Fibroblast of lung (primary cell): ENCODE results near the gene RHOT1. TPM values are rescaled to one million over a fixed set of nuclear protein-coding genes. Genes with fewer than 3 reads are reported as not detected.
"Not testable (repeated sequence)": the region's sequence is repeated elsewhere in the genome, so short reads cannot be mapped to it uniquely, and the experiment has no call there.

Source experiments
- DNase-seq, 2 donors: peaks; one replicate each; pipeline versions ENCODE4 v3.0.0 to v3.0.0-alpha.2; 2010; ENCODE audit warnings: low read depth in 2 of 2
- H2AFZ ChIP-seq: 2 replicates; pipeline ENCODE4 v1.5.1; 2012; ENCODE audit warnings: low read length, control low read depth, inconsistent platforms
- H3K27ac ChIP-seq: 2 replicates; pipeline ENCODE4 v1.5.1; 2011; ENCODE audit warnings: low read length, control low read depth; ENCODE audit not compliant: insufficient read depth
- H3K27me3 ChIP-seq: 2 replicates; pipeline ENCODE4 v1.5.1; 2011; ENCODE audit warnings: mild to moderate bottlenecking, low read length; ENCODE audit not compliant: control insufficient read depth, insufficient read depth
- H3K36me3 ChIP-seq: 2 replicates; pipeline ENCODE4 v1.5.1; 2011; ENCODE audit warnings: low read length; ENCODE audit not compliant: control insufficient read depth, insufficient read depth
- H3K4me1 ChIP-seq: 2 replicates; pipeline ENCODE4 v1.5.1; 2011; ENCODE audit warnings: low read length; ENCODE audit not compliant: control insufficient read depth, insufficient read depth; ENCODE audit errors: extremely low read depth
- H3K4me2 ChIP-seq: 2 replicates; pipeline ENCODE4 v1.5.1; 2011; ENCODE audit warnings: low read length, control low read depth; ENCODE audit not compliant: insufficient read depth; ENCODE audit errors: extremely low read depth
- H3K4me3 ChIP-seq, 4 experiments: fragments of 200-600 bp in 1 of 4; sonication (generic) in 1 of 4; replicated peaks in 1 of 4; 2 replicates each; pipeline ENCODE4 v1.5.1; 2011 to 2016; ENCODE audit warnings: low read length in 4 of 4, low read depth in 3 of 4, mild to moderate bottlenecking in 3 of 4, control low read depth in 2 of 4, inconsistent platforms in 1 of 4, mixed read lengths in 1 of 4; ENCODE audit not compliant: insufficient read depth in 1 of 4; ENCODE audit errors: control extremely low read depth in 1 of 4
- H3K79me2 ChIP-seq: 2 replicates; pipeline ENCODE4 v1.5.1; 2012; ENCODE audit warnings: mild to moderate bottlenecking, low read length, inconsistent platforms; ENCODE audit not compliant: control insufficient read depth, insufficient read depth
- H3K9ac ChIP-seq: 2 replicates; pipeline ENCODE4 v1.5.1; 2011; ENCODE audit warnings: mild to moderate bottlenecking, low read length, control low read depth; ENCODE audit not compliant: insufficient read depth
- H3K9me3 ChIP-seq: 2 replicates; pipeline ENCODE4 v1.5.1; 2012; ENCODE audit warnings: low read depth, low read length; ENCODE audit not compliant: control insufficient read depth, insufficient read depth
- H4K20me1 ChIP-seq: 2 replicates; pipeline ENCODE4 v1.5.1; 2011; ENCODE audit warnings: low read length; ENCODE audit not compliant: control insufficient read depth, insufficient read depth; ENCODE audit errors: extremely low read depth
- EZH2 ChIP-seq: IDR thresholded peaks from 2 replicates; pipeline ENCODE4 v1.5.1; 2012; ENCODE audit warnings: low read length, control low read depth, mild to moderate bottlenecking; ENCODE audit errors: missing control alignments
- polyA plus RNA-seq, 2 donors: library from polyadenylated mRNA; depleted of rRNA in 1 of 2; stranded (reverse) in 1 of 2; unstranded in 1 of 2; fragments of >200 nt; gene quantifications; 2 replicates each; pipeline ENCODE4 v1.2.1, GENCODE V29; 2011 to 2012; ENCODE audit warnings: missing spikeins in 1 of 2
- total RNA-seq: library from RNA; depleted of rRNA; stranded (reverse); fragments of >200 nt; gene quantifications from 2 replicates; pipeline ENCODE4 v1.2.1, GENCODE V29; 2014
- TF ChIP-seq, protein P1 (sequence below), 2 donors: IDR thresholded peaks in 1 of 2; conservative IDR thresholded peaks in 1 of 2; 1 replicate in 1 of 2; 2 replicates in 1 of 2; pipeline ENCODE4 v1.5.1; 2011 to 2012; ENCODE audit warnings: low read length in 2 of 2, control low read depth in 1 of 2, inconsistent platforms in 1 of 2, low read depth in 1 of 2, mild to moderate bottlenecking in 1 of 2

RHOT1 gene
- total and polyA plus RNA-seq, 2 donors (not counting 1 experiment from before 2014, with no cell fraction given) = 45.6 to 58.8 TPM

DNA sequence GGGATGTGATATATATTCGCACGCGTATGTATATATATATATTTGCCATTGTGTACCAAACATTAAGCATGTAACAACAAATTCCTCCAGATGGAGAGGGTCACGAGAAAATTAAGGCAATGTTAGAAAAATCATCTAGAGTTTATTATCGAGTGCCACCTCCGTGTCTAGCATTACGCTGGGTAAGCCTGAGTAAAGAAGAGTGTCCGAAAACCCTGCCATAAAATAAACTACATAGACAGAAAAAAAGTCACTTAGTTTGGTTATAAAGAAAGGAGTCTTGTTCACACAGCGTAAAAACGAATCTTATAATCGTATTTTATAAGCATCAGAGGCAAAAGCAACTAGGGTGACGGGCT lies 644 bp upstream of the RHOT1 start:
- Histone ChIP-seq H3K9me3 (no peaks in the 10 kb centered on the region), H3K4me3 (peak overlapping the region; percentile 37 to 97 (median 70)), H3K36me3 (no peaks in the 10 kb centered on the region), H3K79me2 (peaks cover 34% of the 10 kb centered on the region), H3K27me3 (no peaks in the 10 kb centered on the region), H3K4me2 (peak overlapping the region; percentile 46), H3K9ac (peak overlapping the region; percentile 69), H3K4me1 (no peaks in the 10 kb centered on the region), H2AFZ (peak overlapping the region; percentile 88), H3K27ac (peak overlapping the region; percentile 81), H4K20me1 (no peaks in the 10 kb centered on the region)
- no peak for DNase-seq
- TF ChIP-seq EZH2 = no peak
- TF ChIP-seq, protein P1, sequence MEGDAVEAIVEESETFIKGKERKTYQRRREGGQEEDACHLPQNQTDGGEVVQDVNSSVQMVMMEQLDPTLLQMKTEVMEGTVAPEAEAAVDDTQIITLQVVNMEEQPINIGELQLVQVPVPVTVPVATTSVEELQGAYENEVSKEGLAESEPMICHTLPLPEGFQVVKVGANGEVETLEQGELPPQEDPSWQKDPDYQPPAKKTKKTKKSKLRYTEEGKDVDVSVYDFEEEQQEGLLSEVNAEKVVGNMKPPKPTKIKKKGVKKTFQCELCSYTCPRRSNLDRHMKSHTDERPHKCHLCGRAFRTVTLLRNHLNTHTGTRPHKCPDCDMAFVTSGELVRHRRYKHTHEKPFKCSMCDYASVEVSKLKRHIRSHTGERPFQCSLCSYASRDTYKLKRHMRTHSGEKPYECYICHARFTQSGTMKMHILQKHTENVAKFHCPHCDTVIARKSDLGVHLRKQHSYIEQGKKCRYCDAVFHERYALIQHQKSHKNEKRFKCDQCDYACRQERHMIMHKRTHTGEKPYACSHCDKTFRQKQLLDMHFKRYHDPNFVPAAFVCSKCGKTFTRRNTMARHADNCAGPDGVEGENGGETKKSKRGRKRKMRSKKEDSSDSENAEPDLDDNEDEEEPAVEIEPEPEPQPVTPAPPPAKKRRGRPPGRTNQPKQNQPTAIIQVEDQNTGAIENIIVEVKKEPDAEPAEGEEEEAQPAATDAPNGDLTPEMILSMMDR (conservative IDR thresholded peaks at IDR 0.05 in 1 of 2, IDR thresholded peaks at IDR 0.05 in 1 of 2; ENCODE audit: low read depth in 1 of 2, low read length in 2 of 2) = no peak

DNA sequence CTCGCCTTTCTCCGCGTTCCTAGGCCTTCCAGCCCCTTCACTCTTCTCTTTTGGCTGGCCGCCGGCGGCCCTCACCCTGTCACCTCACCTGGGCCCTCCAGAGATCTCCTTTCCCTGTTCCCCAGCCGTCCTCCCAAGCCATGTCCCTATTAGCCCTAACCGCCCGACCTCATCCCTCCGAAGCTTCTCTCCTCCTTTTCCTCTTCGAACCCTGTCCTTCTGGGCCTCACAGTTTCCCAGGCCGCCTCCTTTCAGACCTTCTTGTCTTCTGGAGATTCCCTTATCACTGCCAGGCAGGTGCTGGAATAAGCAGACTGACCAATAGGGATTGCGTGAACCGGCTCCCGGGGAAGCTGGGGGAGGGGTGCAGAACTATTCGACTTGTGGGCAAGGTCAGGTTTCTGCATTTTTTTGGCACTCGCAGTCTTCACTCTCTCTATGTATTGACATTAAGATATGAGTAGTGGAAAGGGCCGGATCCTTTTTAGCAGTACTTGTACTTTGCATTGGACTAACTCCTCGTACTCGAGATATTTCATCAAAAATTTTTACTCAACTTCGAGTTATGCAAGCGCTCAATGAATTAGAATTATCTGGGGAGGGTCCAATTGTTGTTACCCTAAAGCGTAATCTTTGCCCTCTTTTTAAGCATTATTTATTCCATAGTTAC lies 690 bp downstream of the RHOT1 start:
- Histone ChIP-seq H3K27me3 (no peaks in the 10 kb centered on the region), H2AFZ (peak overlapping the region; percentile 4), H3K27ac (peak overlapping the region; percentile 70), H4K20me1 (no peaks in the 10 kb centered on the region), H3K9me3 (no peaks in the 10 kb centered on the region), H3K36me3 (no peaks in the 10 kb centered on the region), H3K4me2 (peak overlapping the region; percentile 88), H3K9ac (peak overlapping the region; percentile 65), H3K79me2 (peaks cover 38% of the 10 kb centered on the region), H3K4me1 (no peaks in the 10 kb centered on the region), H3K4me3 (peak overlapping the region; percentile 80 to 97 (median 84))
- peak; percentile 75 to 79 for DNase-seq
- no peak for TF ChIP-seq EZH2
- TF ChIP-seq, protein P1 (conservative IDR thresholded peaks at IDR 0.05 in 1 of 2, IDR thresholded peaks at IDR 0.05 in 1 of 2; ENCODE audit: low read depth in 1 of 2, low read length in 2 of 2) = no peak

DNA sequence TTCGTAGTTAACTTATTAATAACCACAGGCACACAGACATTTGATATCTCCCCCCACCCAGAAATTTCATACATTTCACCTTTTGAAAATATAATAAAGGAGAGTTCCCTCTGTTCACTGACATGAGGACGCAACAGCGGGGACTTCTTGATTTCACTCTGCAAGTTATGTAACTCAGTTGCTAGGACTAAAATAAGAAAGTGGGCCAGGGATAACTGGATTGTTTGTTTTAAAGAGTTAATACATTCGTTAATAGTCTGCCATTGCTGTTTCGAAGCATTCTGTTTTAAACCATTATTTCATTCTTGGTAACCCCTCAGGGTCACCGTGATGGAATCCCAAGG lies 1.2 kb downstream of the RHOT1 start:
- Histone ChIP-seq H3K27ac (no peak overlapping the region), H3K9me3 (no peaks in the 10 kb centered on the region), H2AFZ (no peak overlapping the region), H3K4me1 (no peaks in the 10 kb centered on the region), H3K27me3 (no peaks in the 10 kb centered on the region), H3K36me3 (no peaks in the 10 kb centered on the region), H4K20me1 (no peaks in the 10 kb centered on the region), H3K4me2 (peak overlapping the region; percentile 88), H3K4me3 (peak overlapping the region; percentile 80 to 97 (median 84)), H3K79me2 (peaks cover 40% of the 10 kb centered on the region), H3K9ac (no peak overlapping the region)
- no peak for DNase-seq
- no peak for TF ChIP-seq EZH2
- TF ChIP-seq, protein P1 (conservative IDR thresholded peaks at IDR 0.05 in 1 of 2, IDR thresholded peaks at IDR 0.05 in 1 of 2; ENCODE audit: low read depth in 1 of 2, low read length in 2 of 2) = no peak

DNA sequence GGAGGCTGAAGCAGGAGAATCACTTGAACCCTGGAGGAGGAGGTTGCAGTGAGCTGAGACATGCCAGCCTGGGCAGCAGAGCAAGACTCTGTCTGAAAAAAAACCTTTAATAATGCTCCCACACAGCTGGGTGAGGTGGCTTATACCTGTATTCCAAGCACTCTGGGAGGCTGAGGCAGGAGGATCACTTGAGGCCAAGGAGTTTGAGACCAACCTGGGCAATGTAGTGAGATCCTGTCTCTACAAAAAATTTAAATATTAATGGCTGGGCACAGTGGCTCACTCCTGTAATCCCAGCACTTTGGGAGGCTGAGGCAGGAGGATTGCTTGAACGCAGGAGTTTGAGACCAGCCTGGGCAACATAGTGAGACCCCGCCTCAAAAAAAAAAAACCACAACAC lies 2.1 kb downstream of the RHOT1 start:
- H3K27ac ChIP-seq, H4K20me1 ChIP-seq, H3K9me3 ChIP-seq, H3K4me2 ChIP-seq, H3K36me3 ChIP-seq, H2AFZ ChIP-seq, H3K27me3 ChIP-seq, H3K4me3 ChIP-seq, H3K9ac ChIP-seq, H3K4me1 ChIP-seq, DNase-seq: not testable (repeated sequence)
- peaks cover 42% of the 10 kb centered on the region for H3K79me2 ChIP-seq
